Esophagus muscularis mucosa (tissue), 4 donors: ENCODE results near the gene SLC16A12.

Experiments
- EP300 ChIP-seq: sonication (generic); formaldehyde crosslinking; IDR thresholded peaks from one replicate; pipeline ENCODE4 v1.6.1; 2017; ENCODE audit warnings: antibody characterized with exemption
- POLR2A ChIP-seq: fragments of 450-650 bp; IDR thresholded peaks from one replicate; pipeline ENCODE4 v1.6.1; 2017; ENCODE audit warnings: antibody characterized with exemption, moderate library complexity, mild to moderate bottlenecking, low read depth
- POLR2AphosphoS5 ChIP-seq, 2 donors: sonication (generic); formaldehyde crosslinking; IDR thresholded peaks; one replicate each; pipeline ENCODE4 v1.6.1; 2017; ENCODE audit warnings: antibody characterized with exemption in 2 of 2
- TF ChIP-seq, protein P1 (sequence below), 3 experiments: fragments of 200-600 bp in 2 of 3; fragments of 450-650 bp in 1 of 3; sonication (generic) in 2 of 3; IDR thresholded peaks; one replicate each; pipeline ENCODE4 v1.5.1; 2017 to 2019; ENCODE audit warnings: antibody characterized with exemption in 3 of 3, mild to moderate bottlenecking in 2 of 3, moderate library complexity in 1 of 3

DNA sequence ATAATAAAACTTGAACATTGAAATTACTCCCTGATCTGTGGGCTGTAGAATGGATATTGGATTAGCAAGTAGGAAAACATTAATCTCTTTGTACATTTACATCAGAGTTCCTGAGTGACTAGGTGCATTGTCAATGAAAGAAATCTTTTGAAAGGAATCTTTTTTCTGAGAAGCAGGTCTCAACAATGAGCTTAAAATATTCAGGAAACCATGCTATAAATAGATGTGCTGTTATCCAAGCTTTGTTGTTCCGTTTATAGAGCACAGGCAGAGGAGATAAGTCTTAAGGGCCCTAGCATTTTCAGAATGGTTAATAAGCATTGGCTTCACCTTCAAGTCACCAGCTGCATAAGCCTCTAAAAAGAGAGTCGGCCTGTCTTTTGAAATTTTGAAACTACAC, 41.3 kb upstream of the SLC16A12 start:
- TF ChIP-seq POLR2A (no peak), EP300 (no peak), POLR2AphosphoS5 (IDR thresholded peaks at IDR 0.05) (no peak)
- TF ChIP-seq, protein P1, sequence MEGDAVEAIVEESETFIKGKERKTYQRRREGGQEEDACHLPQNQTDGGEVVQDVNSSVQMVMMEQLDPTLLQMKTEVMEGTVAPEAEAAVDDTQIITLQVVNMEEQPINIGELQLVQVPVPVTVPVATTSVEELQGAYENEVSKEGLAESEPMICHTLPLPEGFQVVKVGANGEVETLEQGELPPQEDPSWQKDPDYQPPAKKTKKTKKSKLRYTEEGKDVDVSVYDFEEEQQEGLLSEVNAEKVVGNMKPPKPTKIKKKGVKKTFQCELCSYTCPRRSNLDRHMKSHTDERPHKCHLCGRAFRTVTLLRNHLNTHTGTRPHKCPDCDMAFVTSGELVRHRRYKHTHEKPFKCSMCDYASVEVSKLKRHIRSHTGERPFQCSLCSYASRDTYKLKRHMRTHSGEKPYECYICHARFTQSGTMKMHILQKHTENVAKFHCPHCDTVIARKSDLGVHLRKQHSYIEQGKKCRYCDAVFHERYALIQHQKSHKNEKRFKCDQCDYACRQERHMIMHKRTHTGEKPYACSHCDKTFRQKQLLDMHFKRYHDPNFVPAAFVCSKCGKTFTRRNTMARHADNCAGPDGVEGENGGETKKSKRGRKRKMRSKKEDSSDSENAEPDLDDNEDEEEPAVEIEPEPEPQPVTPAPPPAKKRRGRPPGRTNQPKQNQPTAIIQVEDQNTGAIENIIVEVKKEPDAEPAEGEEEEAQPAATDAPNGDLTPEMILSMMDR (IDR thresholded peaks at IDR 0.05) = no peak
